SK-N-SH (cell line): ENCODE results near the gene IRAK1BP1. TPM values are rescaled to one million over a fixed set of nuclear protein-coding genes. Genes with fewer than 3 reads are reported as not detected.
A peak's percentile ranks its signal among the peaks of the same experiment; 100 is the strongest.

Experiments used
- CTCF ChIA-PET: fragments of 300-600, 350-600 bp; formaldehyde crosslinking; extraction: SDS; loops from one replicate; lab custom pipeline; 2021; lab: Yijun Ruan, JAX
- POLR2A ChIA-PET: fragments of 350-600 bp; sonication (Branson Sonifier 250); formaldehyde crosslinking; extraction: SDS; loops from one replicate; lab custom pipeline; 2020; ENCODE audit warnings: antibody characterized with exemption, inconsistent platforms; lab: Yijun Ruan, JAX
- DNase-seq: peaks from one replicate; pipeline ENCODE4 v3.0.0; 2012
- H2AFZ ChIP-seq: fragments of 200-600 bp; sonication (generic); 2 replicates; pipeline ENCODE4 v1.8.1; 2016; ENCODE audit warnings: antibody characterized with exemption, mild to moderate bottlenecking, low read depth
- H3F3A ChIP-seq: fragments of 200-600 bp; sonication (generic); replicated peaks from 2 replicates; pipeline ENCODE3; 2016; ENCODE audit warnings: antibody characterized with exemption, mild to moderate bottlenecking; ENCODE audit not compliant: insufficient read depth
- H3K27ac ChIP-seq, 2 experiments: fragments of 200-500 bp in 1 of 2; fragments of 200-600 bp in 1 of 2; sonication (Bioruptor generic) in 1 of 2; sonication (generic), shearing (Covaris generic) in 1 of 2; 2 replicates each; pipeline versions ENCODE4 v1.5.1 to v1.6.1; 2014 to 2016; ENCODE audit warnings: low read depth in 2 of 2, inconsistent platforms in 1 of 2, low read length in 1 of 2, mild to moderate bottlenecking in 1 of 2, mixed read lengths in 1 of 2
- H3K27me3 ChIP-seq: fragments of 200-600 bp; sonication (generic), shearing (Covaris generic); 2 replicates; pipeline ENCODE4 v1.6.1; 2016; ENCODE audit warnings: mixed run types; ENCODE audit not compliant: insufficient read depth
- H3K36me3 ChIP-seq, 2 experiments: fragments of 200-500 bp in 1 of 2; fragments of 200-600 bp in 1 of 2; sonication (Bioruptor generic) in 1 of 2; sonication (generic) in 1 of 2; replicated peaks in 1 of 2; 2 replicates each; pipeline versions ENCODE3 to v1.5.1; 2014 to 2016; ENCODE audit warnings: low read length in 1 of 2, mild to moderate bottlenecking in 1 of 2; ENCODE audit not compliant: insufficient read depth in 2 of 2, control insufficient read depth in 1 of 2
- H3K4me1 ChIP-seq, 2 experiments: fragments of 200-500 bp in 1 of 2; fragments of 200-600 bp in 1 of 2; sonication (Bioruptor generic) in 1 of 2; sonication (generic), shearing (Covaris generic) in 1 of 2; 2 replicates each; pipeline versions ENCODE4 v1.5.1 to v1.6.1; 2014 to 2016; ENCODE audit warnings: low read depth in 1 of 2, low read length in 1 of 2, mixed run types in 1 of 2; ENCODE audit not compliant: insufficient read depth in 2 of 2, control insufficient read depth in 1 of 2
- H3K4me2 ChIP-seq: fragments of 200-600 bp; sonication (generic), shearing (Covaris generic); 2 replicates; pipeline ENCODE4 v1.6.1; 2017; ENCODE audit warnings: mixed run types
- H3K4me3 ChIP-seq, 2 experiments: fragments of 200-500 bp in 1 of 2; fragments of 200-600 bp in 1 of 2; sonication (Bioruptor generic) in 1 of 2; sonication (generic), shearing (Covaris generic) in 1 of 2; 2 replicates each; pipeline versions ENCODE4 v1.5.1 to v1.8.1; 2014 to 2016; ENCODE audit warnings: low read depth in 2 of 2, inconsistent platforms in 1 of 2, low read length in 1 of 2, mild to moderate bottlenecking in 1 of 2, mixed read lengths in 1 of 2, moderate library complexity in 1 of 2
- H3K79me2 ChIP-seq: fragments of 200-600 bp; sonication (generic); 2 replicates; pipeline ENCODE4 v1.8.1; 2017; ENCODE audit warnings: mild to moderate bottlenecking; ENCODE audit not compliant: insufficient read depth
- H3K9ac ChIP-seq: fragments of 200-600 bp; sonication (generic); 2 replicates; pipeline ENCODE4 v1.6.1; 2017; ENCODE audit warnings: mixed run types
- H3K9me2 ChIP-seq: fragments of 200-600 bp; sonication (generic); 2 replicates; pipeline ENCODE4 v1.6.1; 2017; ENCODE audit warnings: mixed run types
- H3K9me3 ChIP-seq: fragments of 200-600 bp; sonication (generic); 2 replicates; pipeline ENCODE4 v1.6.1; 2017; ENCODE audit warnings: mixed run types, mild to moderate bottlenecking, moderate library complexity
- H4K20me1 ChIP-seq: fragments of 200-600 bp; sonication (generic); 2 replicates; pipeline ENCODE4 v1.6.1; 2017; ENCODE audit warnings: mild to moderate bottlenecking, mixed run types; ENCODE audit not compliant: insufficient read depth
- CTCF ChIP-seq: fragments of 200-600 bp; sonication (generic); IDR thresholded peaks from 2 replicates; pipeline ENCODE4 v1.6.1; 2017; ENCODE audit warnings: antibody characterized with exemption, mild to moderate bottlenecking, moderate library complexity
- ELF1 ChIP-seq: IDR thresholded peaks from 2 replicates; pipeline ENCODE4 v1.4.0; 2012
- FOXM1 ChIP-seq: IDR thresholded peaks from 2 replicates; pipeline ENCODE4 v1.4.0; 2012; ENCODE audit warnings: low read depth, mild to moderate bottlenecking
- GABPA ChIP-seq: IDR thresholded peaks from 2 replicates; pipeline ENCODE4 v1.4.0; 2012; ENCODE audit warnings: low read depth, mild to moderate bottlenecking
- GATA2 ChIP-seq: sonication (generic); formaldehyde crosslinking; IDR thresholded peaks from 2 replicates; pipeline ENCODE4 v1.5.0; 2020; ENCODE audit warnings: mild to moderate bottlenecking, missing genetic modification reagents
- JUND ChIP-seq: IDR thresholded peaks from 2 replicates; pipeline ENCODE4 v1.4.0; 2012
- NRF1 ChIP-seq: IDR thresholded peaks from 2 replicates; pipeline ENCODE4 v1.6.1; 2012; ENCODE audit warnings: low read depth, mild to moderate bottlenecking, low read length
- POLR2AphosphoS5 ChIP-seq: IDR thresholded peaks from 2 replicates; pipeline ENCODE4 v1.6.1; 2012; ENCODE audit warnings: low read depth, low read length
- RCOR1 ChIP-seq: fragments of 150-350 bp; IDR thresholded peaks from 2 replicates; pipeline ENCODE4 v1.6.1; 2017; ENCODE audit warnings: antibody characterized with exemption, low read length
- RFX5 ChIP-seq: IDR thresholded peaks from 2 replicates; pipeline ENCODE4 v1.6.1; 2012; ENCODE audit warnings: mild to moderate bottlenecking, improper control_type of control experiment, low read length
- RXRA ChIP-seq: IDR thresholded peaks from 2 replicates; pipeline ENCODE4 v1.4.0; 2012; ENCODE audit warnings: low read depth, mild to moderate bottlenecking, borderline replicate concordance
- SIN3A ChIP-seq: IDR thresholded peaks from 2 replicates; pipeline ENCODE4 v1.6.1; 2012; ENCODE audit warnings: low read depth, mild to moderate bottlenecking, low read length, moderate library complexity, borderline replicate concordance
- TCF12 ChIP-seq: IDR thresholded peaks from 2 replicates; pipeline ENCODE4 v1.4.0; 2012
- USF1 ChIP-seq: IDR thresholded peaks from 2 replicates; pipeline ENCODE4 v1.4.0; 2012; ENCODE audit warnings: low read depth, borderline replicate concordance
- USF2 ChIP-seq: fragments of 150-350 bp; IDR thresholded peaks from 2 replicates; pipeline ENCODE4 v1.6.1; 2017; ENCODE audit warnings: antibody characterized with exemption, low read length, low read depth, borderline replicate concordance
- WGBS: methylation state at CpG from one replicate; pipeline ENCODE4 v1.1.6; 2017; ENCODE audit warnings: low lambda C conversion rate; 5-methylcytosine and 5-hydroxymethylcytosine counted together
- polyA plus RNA-seq, 3 experiments: library from polyadenylated mRNA; depleted of rRNA; stranded (reverse); fragments of >200 nt; gene quantifications; 2 replicates each; pipeline ENCODE4 v1.2.3, GENCODE V29; 2012
- TF ChIP-seq, protein P1 (sequence below): IDR thresholded peaks from 2 replicates; pipeline ENCODE4 v1.4.0; 2012; ENCODE audit warnings: low read depth, borderline replicate concordance
- TF ChIP-seq, protein P2 (sequence below): IDR thresholded peaks from 2 replicates; pipeline ENCODE4; 2012
- TF ChIP-seq, protein P3 (sequence below): IDR thresholded peaks from 2 replicates; pipeline ENCODE4 v1.6.1; 2012; ENCODE audit warnings: mild to moderate bottlenecking, low read depth, low read length, moderate library complexity

The IRAK1BP1 gene
- polyA plus RNA-seq, 1 of the 3 experiments (the other 2 are of a cell fraction) = 1.8 TPM

DNA sequence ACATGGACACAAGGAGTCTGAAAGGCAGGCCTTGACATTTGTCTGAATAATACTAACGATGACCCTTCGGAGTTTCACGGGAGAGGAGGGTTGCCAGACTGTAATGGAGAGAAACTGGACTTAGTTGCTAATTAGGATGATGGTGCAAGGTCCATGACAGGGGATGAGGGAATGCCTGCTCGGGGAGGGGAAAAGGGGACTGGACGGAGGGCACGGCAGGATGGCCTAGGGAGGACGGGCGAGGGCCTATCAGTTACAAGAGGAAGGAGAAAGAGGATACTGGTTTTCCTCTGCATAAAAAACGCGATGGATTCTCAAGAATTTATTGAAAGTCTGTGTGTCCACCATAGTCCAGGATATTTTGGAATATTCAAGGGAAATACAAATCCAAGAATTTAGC, 42.7 kb downstream of the IRAK1BP1 start:
- H3K79me2 ChIP-seq = no peaks in the 10 kb centered on the region
- H3K9me3 ChIP-seq = no peaks in the 10 kb centered on the region
- no peak for TF ChIP-seq GABPA
- TF ChIP-seq, protein P1, sequence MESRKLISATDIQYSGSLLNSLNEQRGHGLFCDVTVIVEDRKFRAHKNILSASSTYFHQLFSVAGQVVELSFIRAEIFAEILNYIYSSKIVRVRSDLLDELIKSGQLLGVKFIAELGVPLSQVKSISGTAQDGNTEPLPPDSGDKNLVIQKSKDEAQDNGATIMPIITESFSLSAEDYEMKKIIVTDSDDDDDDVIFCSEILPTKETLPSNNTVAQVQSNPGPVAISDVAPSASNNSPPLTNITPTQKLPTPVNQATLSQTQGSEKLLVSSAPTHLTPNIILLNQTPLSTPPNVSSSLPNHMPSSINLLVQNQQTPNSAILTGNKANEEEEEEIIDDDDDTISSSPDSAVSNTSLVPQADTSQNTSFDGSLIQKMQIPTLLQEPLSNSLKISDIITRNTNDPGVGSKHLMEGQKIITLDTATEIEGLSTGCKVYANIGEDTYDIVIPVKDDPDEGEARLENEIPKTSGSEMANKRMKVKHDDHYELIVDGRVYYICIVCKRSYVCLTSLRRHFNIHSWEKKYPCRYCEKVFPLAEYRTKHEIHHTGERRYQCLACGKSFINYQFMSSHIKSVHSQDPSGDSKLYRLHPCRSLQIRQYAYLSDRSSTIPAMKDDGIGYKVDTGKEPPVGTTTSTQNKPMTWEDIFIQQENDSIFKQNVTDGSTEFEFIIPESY = no peak
- no peaks in the 10 kb centered on the region for H3K9me2 ChIP-seq
- H3K27ac ChIP-seq = no peak overlapping the region
- H3K9ac ChIP-seq = no peak overlapping the region
- no peak overlapping the region for H3K4me2 ChIP-seq
- peaks cover 1% of the 10 kb centered on the region for H3F3A ChIP-seq
- H3K27me3 ChIP-seq = no peaks in the 10 kb centered on the region
- CTCF ChIA-PET = no interaction called here
- H3K36me3 ChIP-seq = peaks cover 2 to 5% of the 10 kb centered on the region in 2 experiments
- H3K4me1 ChIP-seq = no peaks in the 10 kb centered on the region
- DNase-seq = no peak
- no peak overlapping the region for H2AFZ ChIP-seq
- H3K4me3 ChIP-seq = no peak overlapping the region
- H4K20me1 ChIP-seq = no peaks in the 10 kb centered on the region
- POLR2A ChIA-PET = no interaction called here
- 96% methylated on average over 10 of the region's 10 CpGs for WGBS

- H3K4me2 ChIP-seq = no peak overlapping the region
- peak; percentile 26 for DNase-seq
- no peak overlapping the region for H3K9ac ChIP-seq
- TF ChIP-seq JUND = no peak
- TF ChIP-seq, protein P2, sequence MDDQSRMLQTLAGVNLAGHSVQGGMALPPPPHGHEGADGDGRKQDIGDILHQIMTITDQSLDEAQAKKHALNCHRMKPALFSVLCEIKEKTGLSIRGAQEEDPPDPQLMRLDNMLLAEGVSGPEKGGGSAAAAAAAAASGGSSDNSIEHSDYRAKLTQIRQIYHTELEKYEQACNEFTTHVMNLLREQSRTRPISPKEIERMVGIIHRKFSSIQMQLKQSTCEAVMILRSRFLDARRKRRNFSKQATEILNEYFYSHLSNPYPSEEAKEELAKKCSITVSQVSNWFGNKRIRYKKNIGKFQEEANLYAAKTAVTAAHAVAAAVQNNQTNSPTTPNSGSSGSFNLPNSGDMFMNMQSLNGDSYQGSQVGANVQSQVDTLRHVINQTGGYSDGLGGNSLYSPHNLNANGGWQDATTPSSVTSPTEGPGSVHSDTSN = no peak
- no peak for TF ChIP-seq POLR2AphosphoS5
- TF ChIP-seq USF1 = no peak
- TF ChIP-seq USF2 = no peak
- TF ChIP-seq FOXM1 = no peak
- no peak for TF ChIP-seq NRF1
- TF ChIP-seq CTCF = no peak
- no peak for TF ChIP-seq RXRA
- TF ChIP-seq, protein P3, sequence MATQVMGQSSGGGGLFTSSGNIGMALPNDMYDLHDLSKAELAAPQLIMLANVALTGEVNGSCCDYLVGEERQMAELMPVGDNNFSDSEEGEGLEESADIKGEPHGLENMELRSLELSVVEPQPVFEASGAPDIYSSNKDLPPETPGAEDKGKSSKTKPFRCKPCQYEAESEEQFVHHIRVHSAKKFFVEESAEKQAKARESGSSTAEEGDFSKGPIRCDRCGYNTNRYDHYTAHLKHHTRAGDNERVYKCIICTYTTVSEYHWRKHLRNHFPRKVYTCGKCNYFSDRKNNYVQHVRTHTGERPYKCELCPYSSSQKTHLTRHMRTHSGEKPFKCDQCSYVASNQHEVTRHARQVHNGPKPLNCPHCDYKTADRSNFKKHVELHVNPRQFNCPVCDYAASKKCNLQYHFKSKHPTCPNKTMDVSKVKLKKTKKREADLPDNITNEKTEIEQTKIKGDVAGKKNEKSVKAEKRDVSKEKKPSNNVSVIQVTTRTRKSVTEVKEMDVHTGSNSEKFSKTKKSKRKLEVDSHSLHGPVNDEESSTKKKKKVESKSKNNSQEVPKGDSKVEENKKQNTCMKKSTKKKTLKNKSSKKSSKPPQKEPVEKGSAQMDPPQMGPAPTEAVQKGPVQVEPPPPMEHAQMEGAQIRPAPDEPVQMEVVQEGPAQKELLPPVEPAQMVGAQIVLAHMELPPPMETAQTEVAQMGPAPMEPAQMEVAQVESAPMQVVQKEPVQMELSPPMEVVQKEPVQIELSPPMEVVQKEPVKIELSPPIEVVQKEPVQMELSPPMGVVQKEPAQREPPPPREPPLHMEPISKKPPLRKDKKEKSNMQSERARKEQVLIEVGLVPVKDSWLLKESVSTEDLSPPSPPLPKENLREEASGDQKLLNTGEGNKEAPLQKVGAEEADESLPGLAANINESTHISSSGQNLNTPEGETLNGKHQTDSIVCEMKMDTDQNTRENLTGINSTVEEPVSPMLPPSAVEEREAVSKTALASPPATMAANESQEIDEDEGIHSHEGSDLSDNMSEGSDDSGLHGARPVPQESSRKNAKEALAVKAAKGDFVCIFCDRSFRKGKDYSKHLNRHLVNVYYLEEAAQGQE = no peak
- TF ChIP-seq ELF1 = no peak
- no peak for TF ChIP-seq SIN3A
- TF ChIP-seq RFX5 = no peak
- TF ChIP-seq TCF12 = no peak
- no peak for TF ChIP-seq RCOR1
- no peak for TF ChIP-seq GATA2 (CRISPR knock-in tag)
Measured at GRCh38 chr6:78910591-78911171, 43.3 kb downstream of the IRAK1BP1 start.

More at GRCh38 chr6:78910591-78911171, 43.3 kb downstream of the IRAK1BP1 start:
- no peaks in the 10 kb centered on the region for H3F3A ChIP-seq
- no peaks in the 10 kb centered on the region for H3K9me3 ChIP-seq
- H3K9me2 ChIP-seq = no peaks in the 10 kb centered on the region
- no peak overlapping the region for H3K4me3 ChIP-seq
- no peak overlapping the region for H3K27ac ChIP-seq
- H3K36me3 ChIP-seq = peaks cover 2 to 5% of the 10 kb centered on the region in 2 experiments
- no peaks in the 10 kb centered on the region for H3K27me3 ChIP-seq
- H3K4me1 ChIP-seq = no peaks in the 10 kb centered on the region
- 79% methylated on average over 19 of the region's 49 CpGs for WGBS
- H4K20me1 ChIP-seq = no peaks in the 10 kb centered on the region
- ChIA-PET POLR2A (interaction anchor here (0.6 kb wide), 1 partner anchor 41 kb away, joined by 3 read pairs; no protein-coding TSS in a partner anchor), CTCF (no interaction called here)
- H2AFZ ChIP-seq = no peak overlapping the region
- H3K79me2 ChIP-seq = no peaks in the 10 kb centered on the region
